Cortex of kidney (tissue), 1 donor: ENCODE measurements around the gene RPTOR.

Experiments used
- DNase-seq: peaks from one replicate; lab custom pipeline; 2025; lab: John Stamatoyannopoulos, UW

The RPTOR gene

GRCh38 chr17:80892019-80892855 is 347.6 kb downstream of the RPTOR start:
- no peak for DNase-seq

- no peak for DNase-seq
These were observed 348.4 kb downstream of the RPTOR start for GRCh38 chr17:80892900-80893603.

- no peak for DNase-seq
These were observed 349.2 kb downstream of the RPTOR start for GRCh38 chr17:80893604-80894438.

GRCh38 chr17:80894439-80894721 is 349.7 kb downstream of the RPTOR start:
- DNase-seq: no peak

- no peak for DNase-seq
These were observed 350.1 kb downstream of the RPTOR start for GRCh38 chr17:80894726-80895125.

- no peak for DNase-seq
These were observed 350.7 kb downstream of the RPTOR start for GRCh38 chr17:80895366-80895765.

- DNase-seq: no peak
These were observed 354.1 kb downstream of the RPTOR start for GRCh38 chr17:80898716-80899115.

GRCh38 chr17:80899402-80900268 is 355.0 kb downstream of the RPTOR start:
- DNase-seq: no peak

- no peak for DNase-seq
These were observed 356.7 kb downstream of the RPTOR start for GRCh38 chr17:80901319-80901718.

GRCh38 chr17:80902197-80902962 is 357.7 kb downstream of the RPTOR start:
- no peak for DNase-seq

GRCh38 chr17:80902963-80903611 is 358.4 kb downstream of the RPTOR start:
- no peak for DNase-seq

GRCh38 chr17:80904036-80904753 is 359.6 kb downstream of the RPTOR start:
- no peak for DNase-seq

GRCh38 chr17:80905586-80906230 is 361.1 kb downstream of the RPTOR start:
- DNase-seq: no peak

GRCh38 chr17:80906364-80907259 is 362.0 kb downstream of the RPTOR start:
- no peak for DNase-seq

- DNase-seq: no peak
These were observed 362.6 kb downstream of the RPTOR start for GRCh38 chr17:80907281-80907680.

- no peak for DNase-seq
These were observed 363.6 kb downstream of the RPTOR start for GRCh38 chr17:80908211-80908610.

- DNase-seq: no peak
These were observed 364.1 kb downstream of the RPTOR start for GRCh38 chr17:80908776-80909175.

GRCh38 chr17:80909635-80910034 is 365.0 kb downstream of the RPTOR start:
- no peak for DNase-seq
